SH-SY5Y (cell line): ENCODE measurements around the gene ZNF362.

Source experiments
- GATA2 ChIP-seq: IDR thresholded peaks from 2 replicates; pipeline ENCODE4 v1.6.1; 2011; ENCODE audit warnings: mild to moderate bottlenecking, low read depth, low read length
- GATA3 ChIP-seq: IDR thresholded peaks from 2 replicates; pipeline ENCODE4 v1.6.1; 2011; ENCODE audit warnings: low read depth, mild to moderate bottlenecking, low read length, moderate library complexity

DNA sequence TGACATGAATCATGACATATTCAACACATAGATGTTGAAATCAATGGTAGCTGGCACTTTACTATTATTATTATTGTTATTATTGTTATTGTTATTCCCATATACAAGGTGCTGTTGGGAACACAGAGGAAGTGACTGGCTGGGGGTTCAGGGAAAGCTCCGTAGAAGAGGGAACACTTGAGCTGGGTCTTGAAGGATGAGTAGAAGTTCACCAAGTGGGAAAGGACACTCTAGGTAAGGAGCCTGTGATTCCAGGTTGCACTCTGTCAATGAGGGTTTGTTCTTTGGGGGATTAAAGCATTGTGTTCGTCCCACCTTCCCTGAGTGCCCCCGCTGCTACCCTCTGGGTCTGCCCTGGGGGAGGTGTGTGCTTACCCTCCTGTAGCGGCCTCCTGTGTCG lies 14.1 kb downstream of the ZNF362 start:
- no peak for TF ChIP-seq GATA2
- no peak for TF ChIP-seq GATA3
